ENCODE data around the gene ANXA4. TPM values are rescaled to one million over a fixed set of nuclear protein-coding genes. Genes with fewer than 3 reads are reported as not detected.

Gene ANXA4
- total and polyA plus RNA-seq, 8 donors, result 40.8 to 193 (median 80.8) TPM

- Histone ChIP-seq H3K36me3 (peaks cover 0 to 4% (median under 1%) of the 10 kb centered on the region in 4 donors), H3K27me3 (no peaks in the 10 kb centered on the region), H3K27ac (no peak overlapping the region), H3K9me3 (no peaks in the 10 kb centered on the region), H3K4me1 (peaks cover 17 to 31% (median 24%) of the 10 kb centered on the region in 4 donors), H3K4me3 (no peak overlapping the region)
- no peak for TF ChIP-seq CTCF (IDR thresholded peaks at IDR 0.05)
- no peak for TF ChIP-seq EP300 (IDR thresholded peaks at IDR 0.05)
- TF ChIP-seq POLR2AphosphoS5 (IDR thresholded peaks at IDR 0.05), result no peak
- TF ChIP-seq POLR2A (IDR thresholded peaks at IDR 0.05), result no peak
- intact Hi-C loops (cut with DNase I; ENCODE audit: low total_unique reads), result no loop called here
- no peak for DNase-seq
- 81 to 84% (median 83%) methylated on average over 3 of the region's 3 CpGs for WGBS, 5 donors
Measured at GRCh38 chr2:69833752-69834151, 91.8 kb downstream of the ANXA4 start.

GRCh38 chr2:69835666-69836065 lies 93.7 kb downstream of the ANXA4 start:
- TF ChIP-seq CTCF (IDR thresholded peaks at IDR 0.05), result no peak
- TF ChIP-seq POLR2AphosphoS5 (IDR thresholded peaks at IDR 0.05), result no peak
- Histone ChIP-seq H3K9me3 (no peaks in the 10 kb centered on the region), H3K36me3 (peaks cover 4 to 19% (median 17%) of the 10 kb centered on the region in 4 donors), H3K27me3 (no peaks in the 10 kb centered on the region), H3K27ac (no peak overlapping the region), H3K4me3 (no peak overlapping the region), H3K4me1 (peaks cover 10 to 22% (median 16%) of the 10 kb centered on the region in 4 donors)
- no peak for DNase-seq
- intact Hi-C loops (cut with DNase I; ENCODE audit: low total_unique reads), result no loop called here
- WGBS, 5 donors, result 75 to 88% (median 77%) methylated on average over 2 of the region's 2 CpGs

GRCh38 chr2:69836316-69836715 lies 94.4 kb downstream of the ANXA4 start:
- no peak for DNase-seq
- Histone ChIP-seq H3K27me3 (no peaks in the 10 kb centered on the region), H3K4me3 (no peak overlapping the region), H3K4me1 (peaks cover 3 to 16% (median 10%) of the 10 kb centered on the region in 4 donors), H3K27ac (no peak overlapping the region), H3K36me3 (peaks cover 4 to 25% (median 24%) of the 10 kb centered on the region in 4 donors), H3K9me3 (no peaks in the 10 kb centered on the region)
- intact Hi-C loops (cut with DNase I; ENCODE audit: low total_unique reads), result no loop called here
- 68 to 85% (median 76%) methylated on average over 5 of the region's 5 CpGs for WGBS, 5 donors
- TF ChIP-seq POLR2AphosphoS5 (IDR thresholded peaks at IDR 0.05) (no peak), POLR2A (IDR thresholded peaks at IDR 0.05) (no peak), CTCF (IDR thresholded peaks at IDR 0.05) (no peak), EP300 (IDR thresholded peaks at IDR 0.05) (no peak)

GRCh38 chr2:69837533-69837932 lies 95.6 kb downstream of the ANXA4 start:
- no peaks in the 10 kb centered on the region for H3K27me3 ChIP-seq
- no peak overlapping the region for H3K27ac ChIP-seq
- WGBS, 5 donors, result 82 to 91% (median 88%) methylated on average over 2 of the region's 2 CpGs
- H3K9me3 ChIP-seq, result no peaks in the 10 kb centered on the region
- H3K36me3 ChIP-seq, result peaks cover 4 to 33% (median 31%) of the 10 kb centered on the region in 4 donors
- peaks cover 0 to 4% (median 0%) of the 10 kb centered on the region in 4 donors for H3K4me1 ChIP-seq
- no peak overlapping the region for H3K4me3 ChIP-seq
- intact Hi-C loops (cut with DNase I; ENCODE audit: low total_unique reads), result no loop called here
- TF ChIP-seq POLR2A (IDR thresholded peaks at IDR 0.05), result no peak
- DNase-seq, result no peak

GRCh38 chr2:69843993-69844392 lies 102.1 kb downstream of the ANXA4 start:
- no peak for TF ChIP-seq CTCF (IDR thresholded peaks at IDR 0.05)
- no peak for TF ChIP-seq POLR2A (IDR thresholded peaks at IDR 0.05)
- TF ChIP-seq POLR2AphosphoS5 (IDR thresholded peaks at IDR 0.05), result no peak
- no peak for TF ChIP-seq EP300 (IDR thresholded peaks at IDR 0.05)
- peaks cover 21 to 84% (median 80%) of the 10 kb centered on the region in 4 donors for H3K36me3 ChIP-seq
- no peaks in the 10 kb centered on the region for H3K9me3 ChIP-seq
- H3K27me3 ChIP-seq, result no peaks in the 10 kb centered on the region
- no peak for DNase-seq
- no peaks in the 10 kb centered on the region for H3K4me1 ChIP-seq
- intact Hi-C loops (cut with DNase I; ENCODE audit: low total_unique reads), result no loop called here
- H3K27ac ChIP-seq, result no peak overlapping the region
- no peak overlapping the region for H3K4me3 ChIP-seq
